ENCODE data around the gene APPBP2. TPM values are rescaled to one million over a fixed set of nuclear protein-coding genes. Genes with fewer than 3 reads are reported as not detected.

APPBP2 gene
- total RNA-seq, 2 experiments from 2014 or later, result 16.5 to 22.3 TPM

DNA sequence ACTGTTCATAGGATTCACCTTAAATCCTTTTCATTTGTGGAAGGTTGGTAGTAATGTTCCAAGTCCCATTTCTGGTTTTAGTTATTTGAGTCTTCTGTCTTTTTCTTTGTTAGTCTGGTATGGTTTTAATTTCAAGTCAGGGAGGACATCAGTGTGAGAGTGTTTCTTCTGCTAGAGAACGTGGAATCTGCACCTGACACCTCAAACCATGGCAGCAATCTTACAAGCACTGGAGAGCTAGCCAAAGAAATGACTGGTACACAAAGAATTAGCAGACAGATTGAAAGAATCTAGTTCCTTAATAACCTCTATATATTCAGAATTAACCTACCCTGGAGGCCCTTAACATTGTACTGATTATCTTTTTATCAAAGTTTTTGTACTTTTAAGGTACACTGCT is 53.6 kb downstream of the APPBP2 start:
- Mint-ChIP-seq H3K4me1 (ENCODE audit: low read depth) (peaks cover 8% of the 10 kb centered on the region), H3K36me3 (ENCODE audit: low read depth) (peaks cover 16% of the 10 kb centered on the region), H3K9me3 (no peaks in the 10 kb centered on the region), H3K27ac (no peak overlapping the region), H3K27me3 (ENCODE audit: low read depth) (no peaks in the 10 kb centered on the region), H3K4me3 (no peak overlapping the region)
- no peak for DNase-seq
- CTCF ChIA-PET, result no interaction called here
- intact Hi-C loops (cut with micrococcal nuclease), result no loop called here

DNA sequence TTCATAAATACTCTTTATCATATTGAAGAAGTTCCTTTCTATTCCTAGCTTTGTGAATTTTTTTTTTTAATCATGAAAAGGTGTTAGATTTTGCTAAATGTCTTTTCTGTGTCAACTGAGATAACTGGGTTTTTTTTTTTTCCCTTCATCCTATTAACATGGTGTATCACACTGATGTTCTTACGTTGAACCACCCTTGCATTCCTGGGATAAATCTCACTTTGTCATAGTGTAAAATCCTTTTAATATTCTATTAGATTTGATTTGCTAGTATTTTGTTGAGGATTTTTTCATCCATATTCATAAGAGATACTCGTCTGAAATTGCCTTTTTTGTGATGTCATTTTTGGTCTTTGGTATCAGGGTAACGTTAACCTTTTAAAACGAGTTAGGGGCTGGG is 54.6 kb downstream of the APPBP2 start:
- Mint-ChIP-seq H3K36me3 (ENCODE audit: low read depth) (peaks cover 16% of the 10 kb centered on the region), H3K27me3 (ENCODE audit: low read depth) (no peaks in the 10 kb centered on the region), H3K4me3 (no peak overlapping the region), H3K9me3 (no peaks in the 10 kb centered on the region), H3K4me1 (ENCODE audit: low read depth) (peaks cover 8% of the 10 kb centered on the region), H3K27ac (no peak overlapping the region)
- intact Hi-C loops (cut with micrococcal nuclease), result no loop called here
- CTCF ChIA-PET, result interaction anchor here (0.6 to 0.7 kb wide), 2 partner anchors 160 to 1690 kb away, joined by 6 to 8 read pairs; no protein-coding TSS in a partner anchor
- DNase-seq, result no peak

DNA sequence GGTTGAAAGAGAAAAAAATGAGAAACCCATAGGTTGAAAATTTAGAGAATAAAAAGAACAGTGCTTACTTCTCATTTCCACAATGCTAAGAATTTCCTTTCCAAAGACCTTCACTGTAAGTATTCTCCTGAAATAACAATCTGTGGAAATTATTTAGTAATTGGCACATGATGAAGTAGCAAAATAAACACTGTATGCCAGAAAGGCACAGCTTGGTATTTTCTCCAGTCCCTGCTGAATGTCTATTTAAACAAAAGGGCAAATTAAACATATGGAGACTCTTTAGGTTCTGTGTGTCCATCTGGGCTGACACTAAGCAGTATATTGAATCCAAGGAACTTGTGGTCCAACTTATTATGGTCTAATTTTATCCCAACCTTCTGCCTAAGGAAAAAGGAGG is 57.7 kb downstream of the APPBP2 start:
- peaks cover 13% of the 10 kb centered on the region for H3K36me3 Mint-ChIP-seq (ENCODE audit: low read depth)
- no peaks in the 10 kb centered on the region for H3K27me3 Mint-ChIP-seq (ENCODE audit: low read depth)
- CTCF ChIA-PET, result no interaction called here
- no peak overlapping the region for H3K4me3 Mint-ChIP-seq
- DNase-seq, result no peak
- peaks cover 8% of the 10 kb centered on the region for H3K4me1 Mint-ChIP-seq (ENCODE audit: low read depth)
- H3K27ac Mint-ChIP-seq, result no peak overlapping the region
- H3K9me3 Mint-ChIP-seq, result no peaks in the 10 kb centered on the region
- intact Hi-C loops (cut with micrococcal nuclease), result no loop called here

DNA sequence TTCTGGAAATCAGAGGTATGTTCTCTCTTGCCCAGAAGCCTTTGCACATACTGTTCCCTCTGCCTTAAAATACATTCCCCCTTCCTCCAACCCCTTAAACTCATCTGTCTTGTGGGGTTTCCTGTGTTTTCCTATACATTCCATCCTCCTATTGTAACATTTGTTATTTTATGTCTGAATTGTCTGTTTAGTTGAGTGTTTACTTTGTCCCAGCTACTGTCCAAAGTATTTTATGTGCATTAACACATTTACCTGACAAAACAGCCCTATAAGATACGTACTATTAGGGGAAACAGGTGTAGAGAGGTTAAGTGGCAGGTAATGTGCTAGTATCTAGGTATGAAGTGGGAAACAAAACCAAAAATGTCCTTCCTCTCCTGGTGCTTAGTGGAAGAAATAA is 61.7 kb downstream of the APPBP2 start:
- Mint-ChIP-seq H3K27ac (no peak overlapping the region), H3K27me3 (ENCODE audit: low read depth) (no peaks in the 10 kb centered on the region)

DNA sequence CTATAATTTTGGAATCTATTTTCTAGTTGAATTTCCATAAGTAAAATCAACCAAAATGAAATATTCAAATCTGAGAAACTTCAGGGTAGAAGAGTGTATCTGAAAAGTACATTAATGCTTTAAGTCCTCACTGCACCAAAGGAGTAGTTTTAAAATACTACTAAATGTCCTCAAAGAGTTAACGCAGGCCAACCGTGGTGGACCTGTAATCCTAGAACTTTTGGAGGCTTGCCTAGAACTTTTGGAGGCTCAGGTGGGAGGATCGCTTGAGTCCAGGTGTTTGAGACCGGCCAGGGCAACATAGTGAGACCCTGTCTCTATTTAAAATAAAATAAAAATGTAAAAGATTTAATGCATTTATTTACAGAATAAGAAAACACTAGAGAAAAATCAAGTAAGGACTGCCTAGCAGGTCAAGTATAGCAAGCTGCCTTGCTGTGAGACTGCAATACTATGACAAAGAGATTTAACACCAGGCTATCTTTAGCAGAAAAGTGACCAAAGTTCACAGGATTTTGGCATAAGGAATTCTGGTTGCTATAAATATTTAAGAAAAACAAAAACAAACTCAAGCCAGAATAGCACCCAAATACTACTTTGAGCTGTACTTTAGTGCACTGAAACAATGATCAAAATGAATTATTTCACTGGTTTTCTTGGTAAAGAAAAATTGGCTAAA is 62.7 kb downstream of the APPBP2 start:
- H3K36me3 Mint-ChIP-seq (ENCODE audit: low read depth), result peaks cover 5% of the 10 kb centered on the region
- H3K27ac Mint-ChIP-seq, result no peak overlapping the region
- CTCF ChIA-PET, result interaction anchor here (1.5 kb wide), 1 partner anchor 108 kb away, joined by 3 read pairs; no protein-coding TSS in a partner anchor
- no peak for DNase-seq
- no peaks in the 10 kb centered on the region for H3K27me3 Mint-ChIP-seq (ENCODE audit: low read depth)
- H3K4me3 Mint-ChIP-seq, result no peak overlapping the region
- intact Hi-C loops (cut with micrococcal nuclease), result no loop called here
- no peaks in the 10 kb centered on the region for H3K9me3 Mint-ChIP-seq
- no peaks in the 10 kb centered on the region for H3K4me1 Mint-ChIP-seq (ENCODE audit: low read depth)

More for the DNA sequence above, 61.7 kb downstream of the APPBP2 start:
- Mint-ChIP-seq H3K4me3 (no peak overlapping the region), H3K36me3 (ENCODE audit: low read depth) (peaks cover 4% of the 10 kb centered on the region), H3K4me1 (ENCODE audit: low read depth) (no peaks in the 10 kb centered on the region), H3K9me3 (no peaks in the 10 kb centered on the region)
- no peak for DNase-seq
- intact Hi-C loops (cut with micrococcal nuclease), result no loop called here
- CTCF ChIA-PET, result interaction anchor here (1.5 kb wide), 1 partner anchor 107 kb away, joined by 3 read pairs; no protein-coding TSS in a partner anchor

DNA sequence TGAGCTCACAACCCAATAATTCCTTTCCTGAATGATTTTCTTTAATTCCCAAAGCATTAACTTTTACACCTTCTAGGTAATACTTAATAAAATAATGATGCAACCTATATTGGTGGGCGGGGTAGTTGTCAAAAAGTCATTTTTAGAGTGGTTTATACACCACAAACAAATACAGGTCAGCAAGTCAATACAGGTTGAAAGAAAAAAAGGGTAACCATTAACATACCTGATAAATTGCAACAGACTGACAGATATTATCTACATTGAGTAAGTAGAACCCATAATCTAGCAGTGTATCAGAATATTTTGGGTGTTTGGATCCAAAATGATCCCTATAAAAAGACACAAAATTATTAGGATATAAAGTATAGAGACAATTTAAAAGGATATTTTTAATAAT is 64.5 kb downstream of the APPBP2 start:
- Mint-ChIP-seq H3K4me1 (ENCODE audit: low read depth) (peaks cover 2% of the 10 kb centered on the region), H3K36me3 (ENCODE audit: low read depth) (peaks cover 15% of the 10 kb centered on the region), H3K9me3 (no peaks in the 10 kb centered on the region), H3K27me3 (ENCODE audit: low read depth) (no peaks in the 10 kb centered on the region), H3K27ac (no peak overlapping the region), H3K4me3 (no peak overlapping the region)
- CTCF ChIA-PET, result interaction anchor here (0.7 kb wide), 1 partner anchor 43 kb away, joined by 3 read pairs; no protein-coding TSS in a partner anchor
- no peak for DNase-seq
- intact Hi-C loops (cut with micrococcal nuclease), result no loop called here

DNA sequence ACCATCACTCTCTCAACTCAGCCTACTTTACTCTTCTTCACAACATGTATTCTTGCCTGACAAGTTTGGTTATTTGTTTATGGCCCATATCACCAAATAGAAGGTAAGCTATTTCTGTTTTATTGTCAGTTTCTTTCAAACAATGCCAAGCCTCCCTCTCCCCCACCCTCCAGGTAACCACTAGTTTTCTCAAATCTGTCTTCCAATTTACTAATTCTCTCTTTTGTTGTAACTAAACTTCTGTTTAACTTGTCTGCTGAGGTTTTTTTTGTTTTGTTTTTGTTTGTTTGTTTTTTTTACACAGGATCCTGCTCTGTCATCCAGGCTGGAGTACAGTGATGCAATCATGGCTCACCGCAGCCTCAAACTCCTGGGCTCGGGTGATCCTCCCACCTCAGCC is 68.9 kb downstream of the APPBP2 start:
- no peaks in the 10 kb centered on the region for H3K9me3 Mint-ChIP-seq
- intact Hi-C loops (cut with micrococcal nuclease), result no loop called here
- CTCF ChIA-PET, result no interaction called here
- H3K4me1 Mint-ChIP-seq (ENCODE audit: low read depth), result peaks cover 2% of the 10 kb centered on the region
- H3K4me3 Mint-ChIP-seq, result no peak overlapping the region
- DNase-seq, result no peak
- H3K27ac Mint-ChIP-seq, result no peak overlapping the region
- H3K36me3 Mint-ChIP-seq (ENCODE audit: low read depth), result peaks cover 19% of the 10 kb centered on the region
- H3K27me3 Mint-ChIP-seq (ENCODE audit: low read depth), result no peaks in the 10 kb centered on the region

DNA sequence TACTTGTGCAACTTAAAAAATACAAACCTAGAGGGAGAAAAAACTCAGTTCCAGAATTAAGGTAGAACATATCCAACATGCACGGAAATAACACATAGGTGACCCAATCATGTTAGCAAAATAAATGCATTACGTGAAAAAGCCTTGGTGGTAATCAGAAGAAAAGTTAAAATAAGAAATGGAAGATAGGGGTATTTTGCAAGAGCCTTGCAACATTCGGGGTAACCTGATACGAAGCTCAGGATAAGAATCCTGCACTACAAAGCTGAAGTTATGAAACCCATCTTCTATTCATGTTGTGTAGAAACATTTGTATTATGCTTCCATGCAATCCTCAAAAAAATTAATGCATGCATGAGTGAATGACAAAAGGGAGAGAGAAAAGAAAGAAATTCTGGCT is 70.7 kb downstream of the APPBP2 start:
- CTCF ChIA-PET, result interaction anchor here (0.8 kb wide), 1 partner anchor 39 kb away, joined by 3 read pairs; no protein-coding TSS in a partner anchor
- Mint-ChIP-seq H3K27me3 (ENCODE audit: low read depth) (no peaks in the 10 kb centered on the region), H3K9me3 (no peaks in the 10 kb centered on the region), H3K27ac (no peak overlapping the region), H3K4me1 (ENCODE audit: low read depth) (peaks cover 2% of the 10 kb centered on the region), H3K36me3 (ENCODE audit: low read depth) (peaks cover 15% of the 10 kb centered on the region), H3K4me3 (no peak overlapping the region)
- intact Hi-C loops (cut with micrococcal nuclease), result no loop called here
- DNase-seq, result no peak

DNA sequence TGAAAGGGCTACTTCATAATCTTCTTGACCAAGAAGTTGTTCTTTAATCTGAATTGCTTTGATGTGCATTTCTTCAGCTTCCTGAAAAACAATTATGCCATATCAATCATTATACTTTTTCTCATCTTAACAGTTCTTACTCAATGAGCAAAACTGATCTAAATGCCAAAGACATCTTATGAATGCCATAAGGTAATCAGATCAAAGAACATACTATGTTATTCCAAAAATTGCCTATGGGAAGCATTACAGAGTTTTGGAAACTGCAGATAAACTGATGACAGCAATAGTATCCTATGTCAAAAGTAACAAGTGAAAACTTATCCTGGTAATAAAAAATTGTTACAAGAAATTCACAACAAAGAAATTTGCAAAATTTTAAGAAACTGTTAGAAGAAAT is 74.1 kb downstream of the APPBP2 start:
- CTCF ChIA-PET, result interaction anchor here (0.5 kb wide), 1 partner anchor 310 kb away, joined by 3 read pairs; no protein-coding TSS in a partner anchor
- Mint-ChIP-seq H3K4me1 (ENCODE audit: low read depth) (no peaks in the 10 kb centered on the region), H3K27ac (no peak overlapping the region), H3K27me3 (ENCODE audit: low read depth) (no peaks in the 10 kb centered on the region), H3K36me3 (ENCODE audit: low read depth) (peaks cover 5% of the 10 kb centered on the region), H3K9me3 (no peaks in the 10 kb centered on the region), H3K4me3 (no peak overlapping the region)
- intact Hi-C loops (cut with micrococcal nuclease), result no loop called here
- no peak for DNase-seq

DNA sequence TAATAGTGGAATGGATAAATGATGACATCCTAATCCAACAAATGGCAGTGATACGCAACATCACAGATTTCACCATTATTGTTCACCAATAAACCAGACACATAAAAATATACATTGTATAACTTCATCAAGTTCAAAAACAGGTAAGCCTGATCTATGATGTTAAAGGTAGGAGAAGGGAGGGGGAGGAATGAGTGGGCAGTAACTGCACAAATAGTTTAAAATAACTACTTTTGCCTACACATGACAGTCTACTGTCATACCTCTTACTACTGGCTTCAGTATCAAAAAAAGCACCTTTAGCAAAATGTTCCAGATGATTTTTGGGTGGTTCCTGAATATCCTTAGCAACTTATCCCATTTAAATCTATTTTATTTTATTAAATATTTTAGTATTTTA is 75.0 kb downstream of the APPBP2 start:
- intact Hi-C loops (cut with micrococcal nuclease), result no loop called here
- CTCF ChIA-PET, result no interaction called here
- H3K27ac Mint-ChIP-seq, result no peak overlapping the region
- no peak overlapping the region for H3K4me3 Mint-ChIP-seq
- H3K27me3 Mint-ChIP-seq (ENCODE audit: low read depth), result no peaks in the 10 kb centered on the region
- peaks cover 5% of the 10 kb centered on the region for H3K36me3 Mint-ChIP-seq (ENCODE audit: low read depth)
- no peak for DNase-seq
- no peaks in the 10 kb centered on the region for H3K4me1 Mint-ChIP-seq (ENCODE audit: low read depth)
- H3K9me3 Mint-ChIP-seq, result no peaks in the 10 kb centered on the region

DNA sequence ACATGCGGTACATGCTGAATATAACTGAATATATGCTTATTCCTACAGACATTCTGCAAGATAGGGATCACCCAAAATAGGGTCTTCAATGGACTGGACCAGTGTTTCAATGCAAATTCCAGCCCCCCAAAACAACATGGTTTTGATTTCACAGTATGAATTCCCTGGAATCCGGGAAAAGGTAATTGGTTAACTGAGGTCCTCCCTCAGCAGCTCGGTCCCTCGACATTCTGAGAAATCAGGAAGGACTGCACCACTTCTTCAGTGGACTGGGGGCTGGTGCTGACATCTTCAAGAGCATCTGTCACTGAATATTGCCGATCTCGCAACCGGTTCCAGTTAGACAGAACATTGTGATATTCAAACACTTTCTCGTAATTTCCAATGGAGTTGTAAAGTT is 78.7 kb downstream of the APPBP2 start:
- H3K4me3 Mint-ChIP-seq, result no peak overlapping the region
- CTCF ChIA-PET, result no interaction called here
- no peaks in the 10 kb centered on the region for H3K27me3 Mint-ChIP-seq (ENCODE audit: low read depth)
- H3K36me3 Mint-ChIP-seq (ENCODE audit: low read depth), result peaks cover 3% of the 10 kb centered on the region
- no peaks in the 10 kb centered on the region for H3K9me3 Mint-ChIP-seq
- intact Hi-C loops (cut with micrococcal nuclease), result no loop called here
- no peaks in the 10 kb centered on the region for H3K4me1 Mint-ChIP-seq (ENCODE audit: low read depth)
- no peak overlapping the region for H3K27ac Mint-ChIP-seq
- DNase-seq, result no peak

DNA sequence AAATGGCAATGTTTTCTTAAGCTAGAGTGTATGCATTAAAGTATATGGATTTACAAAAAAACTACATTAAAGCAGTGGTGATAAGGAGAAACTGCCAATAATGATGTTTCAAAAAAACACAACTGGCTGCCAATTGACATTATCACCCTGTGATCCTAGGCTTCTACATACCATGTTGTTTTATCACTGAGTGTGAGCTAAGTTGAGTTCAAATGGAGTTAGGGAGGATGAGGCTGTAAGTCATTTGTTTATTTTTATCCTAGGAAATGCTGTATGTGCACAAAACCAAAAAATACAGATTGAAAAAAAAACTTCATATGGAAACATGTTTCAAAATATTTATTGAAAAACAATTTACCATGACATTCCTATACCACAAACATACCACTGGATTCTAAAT is 80.9 kb downstream of the APPBP2 start:
- Mint-ChIP-seq H3K27ac (no peak overlapping the region), H3K4me1 (ENCODE audit: low read depth) (no peaks in the 10 kb centered on the region), H3K27me3 (ENCODE audit: low read depth) (no peaks in the 10 kb centered on the region), H3K4me3 (no peak overlapping the region), H3K36me3 (ENCODE audit: low read depth) (peaks cover 3% of the 10 kb centered on the region), H3K9me3 (no peaks in the 10 kb centered on the region)
- CTCF ChIA-PET, result no interaction called here
- DNase-seq, result no peak
- intact Hi-C loops (cut with micrococcal nuclease), result no loop called here

DNA sequence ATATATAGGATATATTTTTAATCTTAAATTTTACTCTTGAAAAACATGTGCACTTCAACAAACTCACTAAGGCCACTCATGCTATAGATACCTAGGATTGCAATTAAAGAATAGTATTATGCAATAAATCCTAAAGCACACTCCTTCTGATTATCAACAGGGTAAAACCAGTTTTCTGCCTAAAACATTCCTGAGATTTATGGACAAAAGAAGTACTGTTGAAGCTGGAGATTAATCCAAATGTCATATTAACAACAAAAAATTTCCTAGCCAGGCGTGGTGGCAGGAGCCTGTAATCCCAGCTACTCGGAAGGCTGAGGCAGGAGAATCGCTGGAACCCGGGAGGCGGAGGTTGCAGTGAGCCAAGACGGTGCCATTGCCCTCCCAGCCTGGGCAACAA is 82.3 kb downstream of the APPBP2 start:
- CTCF ChIA-PET, result no interaction called here
- no peak overlapping the region for H3K27ac Mint-ChIP-seq

More for the DNA sequence above, 82.3 kb downstream of the APPBP2 start:
- intact Hi-C loops (cut with micrococcal nuclease), result no loop called here
- no peak for DNase-seq
- no peaks in the 10 kb centered on the region for H3K9me3 Mint-ChIP-seq
- no peaks in the 10 kb centered on the region for H3K27me3 Mint-ChIP-seq (ENCODE audit: low read depth)
- peaks cover 3% of the 10 kb centered on the region for H3K36me3 Mint-ChIP-seq (ENCODE audit: low read depth)
- no peaks in the 10 kb centered on the region for H3K4me1 Mint-ChIP-seq (ENCODE audit: low read depth)
- H3K4me3 Mint-ChIP-seq, result no peak overlapping the region

Measured in activated naive CD4-positive, alpha-beta T cell treated with anti-CD3 and anti-CD28 coated beads for 36 hours (primary cell).